HepG2 (cell line): ENCODE results near the gene CHRNA5. TPM values are rescaled to one million over a fixed set of nuclear protein-coding genes. Genes with fewer than 3 reads are reported as not detected.

Experiments
- ATAC-seq: fragments of 200-7000 bp; cut with Tn5 transposase; 3 replicates; pipeline ENCODE4 v1.9.1; 2020; ENCODE audit warnings: mild to moderate bottlenecking, moderate library complexity
- BruUV-seq: library from RNA; stranded (reverse); fragments of 400-500 nt; replicated peaks from 2 replicates; lab custom pipeline; 2021; lab: Mats Ljungman, UMichigan
- CTCF ChIA-PET: fragments of 300-600 bp; formaldehyde crosslinking; extraction: SDS; loops from one replicate; lab custom pipeline; 2021; ENCODE audit warnings: low total read pairs, inconsistent platforms, low intra/inter-chr PET ratio; lab: Yijun Ruan, JAX
- POLR2A ChIA-PET: fragments of 350-600 bp; sonication (Branson Sonifier 250); formaldehyde crosslinking; loops from one replicate; lab custom pipeline; 2020; ENCODE audit warnings: antibody characterized with exemption, inconsistent platforms; lab: Yijun Ruan, JAX
- DNase-seq: peaks from one replicate; pipeline ENCODE4 v3.0.0-alpha.2; 2015; ENCODE audit warnings: low spot score
- FAIRE-seq: peaks from 3 replicates; lab custom pipeline; 2011; peaks lifted over from hg19 to GRCh38; lab: Jason Lieb, UNC
- H2AFZ ChIP-seq: one replicate; pipeline ENCODE4 v1.6.1; 2011; ENCODE audit warnings: low read length, inconsistent platforms
- H3K27ac ChIP-seq: fragments of 300-600 bp; 3 replicates; pipeline ENCODE4 v1.8.0; 2011; ENCODE audit warnings: mixed run types, mild to moderate bottlenecking, mixed read lengths, low read length, inconsistent platforms; ENCODE audit not compliant: insufficient read depth; ENCODE audit errors: extremely low read length
- H3K27me3 ChIP-seq, 2 experiments: fragments of 200-600 bp in 1 of 2; 2 replicates in 1 of 2; 3 replicates in 1 of 2; pipeline versions ENCODE4 v1.6.0 to v1.8.0; 2011; ENCODE audit warnings: low read length in 2 of 2, mild to moderate bottlenecking in 2 of 2, moderate library complexity in 2 of 2, inconsistent platforms in 1 of 2; ENCODE audit not compliant: insufficient read depth in 2 of 2, control insufficient read depth in 1 of 2
- H3K36me3 ChIP-seq, 2 experiments: fragments of 200-600 bp in 1 of 2; replicated peaks in 1 of 2; 2 replicates in 1 of 2; 3 replicates in 1 of 2; pipeline versions ENCODE4 v1.5.1 to v1.8.0; 2011; ENCODE audit warnings: low read length in 2 of 2, inconsistent platforms in 1 of 2; ENCODE audit not compliant: insufficient read depth in 2 of 2, control insufficient read depth in 1 of 2
- H3K4me1 ChIP-seq: 2 replicates; pipeline ENCODE4 v1.5.1; 2012; ENCODE audit warnings: low read length, inconsistent platforms; ENCODE audit not compliant: insufficient read depth
- H3K4me2 ChIP-seq: 2 replicates; pipeline ENCODE4 v1.6.0; 2011; ENCODE audit warnings: low read depth, low read length, inconsistent platforms
- H3K4me3 ChIP-seq, 3 experiments: fragments of 200-600 bp in 1 of 3; sonication (generic), shearing (Covaris generic) in 1 of 3; replicated peaks in 1 of 3; 2 replicates each; pipeline ENCODE4 v1.5.1; 2011 to 2016; ENCODE audit warnings: low read length in 3 of 3, inconsistent platforms in 2 of 3, low read depth in 2 of 3, mild to moderate bottlenecking in 2 of 3, control low read depth in 1 of 3, mixed read lengths in 1 of 3; ENCODE audit not compliant: insufficient read depth in 1 of 3
- H3K79me2 ChIP-seq: one replicate; pipeline ENCODE4 v1.6.1; 2011; ENCODE audit warnings: low read length, inconsistent platforms; ENCODE audit not compliant: insufficient read depth
- H3K9ac ChIP-seq: 2 replicates; pipeline ENCODE4 v1.6.0; 2011; ENCODE audit warnings: mild to moderate bottlenecking, low read depth, low read length, inconsistent platforms; ENCODE audit not compliant: insufficient read depth
- H3K9me3 ChIP-seq: 2 replicates; pipeline ENCODE4 v1.5.1; 2012; ENCODE audit warnings: mild to moderate bottlenecking, low read length
- H4K20me1 ChIP-seq: 2 replicates; pipeline ENCODE4 v1.6.0; 2011; ENCODE audit warnings: inconsistent platforms, mild to moderate bottlenecking, low read length, moderate library complexity; ENCODE audit not compliant: insufficient read depth
- AGO1 ChIP-seq: fragments of 200-400 bp; formaldehyde crosslinking; IDR thresholded peaks from 2 replicates; pipeline ENCODE4 v1.6.1; 2017; ENCODE audit warnings: mild to moderate bottlenecking, low read depth, low read length, moderate library complexity; ENCODE audit not compliant: poor library complexity, severe bottlenecking
- CEBPG ChIP-seq: IDR thresholded peaks from 2 replicates; pipeline ENCODE4 v1.6.1; 2016
- CEBPZ ChIP-seq: IDR thresholded peaks from 2 replicates; pipeline ENCODE4 v1.6.1; 2012; ENCODE audit warnings: low read length, improper control_type of control experiment
- CERS6 ChIP-seq: sonication (generic); formaldehyde crosslinking; IDR thresholded peaks from 2 replicates; pipeline ENCODE4 v1.5.0; 2020; ENCODE audit warnings: missing genetic modification reagents
- DNMT1 ChIP-seq: sonication (generic); formaldehyde crosslinking; IDR thresholded peaks from 2 replicates; pipeline ENCODE4 v1.5.1; 2020; ENCODE audit warnings: mild to moderate bottlenecking, missing genetic modification reagents
- FOXA3 ChIP-seq: IDR thresholded peaks from 2 replicates; pipeline ENCODE4 v1.6.1; 2016; ENCODE audit warnings: missing genetic modification reagents, missing compliant biosample characterization
- FOXK1 ChIP-seq: sonication (generic); formaldehyde crosslinking; IDR thresholded peaks from 2 replicates; pipeline ENCODE4 v1.4.0; 2020; ENCODE audit warnings: low read depth, missing genetic modification reagents, borderline replicate concordance
- HNRNPK ChIP-seq: fragments of 200-400 bp; formaldehyde crosslinking; IDR thresholded peaks from 2 replicates; pipeline ENCODE4 v1.6.1; 2018; ENCODE audit warnings: low read length, low read depth, moderate library complexity, mild to moderate bottlenecking; ENCODE audit not compliant: poor library complexity, severe bottlenecking
- MTA1 ChIP-seq: sonication (generic); formaldehyde crosslinking; IDR thresholded peaks from 2 replicates; pipeline ENCODE4 v1.4.0; 2020; ENCODE audit warnings: missing genetic modification reagents, mild to moderate bottlenecking, borderline replicate concordance
- NR3C1 ChIP-seq: sonication (generic); formaldehyde crosslinking; IDR thresholded peaks from 2 replicates; pipeline ENCODE4 v1.4.0; 2020; ENCODE audit warnings: missing genetic modification reagents
- TFAP4 ChIP-seq: sonication (generic); IDR thresholded peaks from 2 replicates; pipeline ENCODE4 v1.6.1; 2016; ENCODE audit warnings: low read depth, borderline replicate concordance
- TOPORS ChIP-seq: sonication (generic); formaldehyde crosslinking; IDR thresholded peaks from 2 replicates; pipeline ENCODE4 v1.8.0; 2023; ENCODE audit warnings: mild to moderate bottlenecking, missing genetic modification reagents
- ZIK1 ChIP-seq: sonication (generic); formaldehyde crosslinking; IDR thresholded peaks from 2 replicates; pipeline ENCODE4 v1.5.0; 2020; ENCODE audit warnings: mild to moderate bottlenecking, low read depth, missing genetic modification reagents, borderline replicate concordance
- ZNF101 ChIP-seq: sonication (generic); formaldehyde crosslinking; IDR thresholded peaks from 2 replicates; pipeline ENCODE4 v1.4.0; 2020; ENCODE audit warnings: mild to moderate bottlenecking, low read depth, missing genetic modification reagents, borderline replicate concordance
- ZNF205 ChIP-seq: IDR thresholded peaks from 2 replicates; pipeline ENCODE4 v1.6.1; 2018; ENCODE audit warnings: missing biosample characterization, missing genetic modification reagents
- WGBS: methylation state at CpG from one replicate; pipeline ENCODE4 v1.1.6; 2017; ENCODE audit warnings: low lambda C conversion rate; 5-methylcytosine and 5-hydroxymethylcytosine counted together
- in situ Hi-C: cut with HindIII; loops from 2 replicates; pipeline ENCODE4 v1.10.0; 2017; ENCODE audit warnings: low pct_unique_long_range_greater_than_20kb; ENCODE audit not compliant: extremely low pct_ligation_motif_present
- intact Hi-C: fragments of 100-400 bp; cut with micrococcal nuclease; formaldehyde crosslinking; loops from one replicate; pipeline ENCODE4 v1.10.0; 2022; ENCODE audit not compliant: unreplicated experiment
- polyA plus RNA-seq, 8 experiments: library from polyadenylated mRNA; depleted of rRNA in 3 of 8; stranded (reverse) in 7 of 8; unstranded in 1 of 8; fragments of >200 nt; fragmentation: Illumina TruSeq in 4 of 8; extraction: Trizol in 4 of 8; gene quantifications; 2 replicates each; pipeline versions ENCODE4 v1.2.1 to v1.2.3, GENCODE V29; 2011 to 2016; ENCODE audit warnings: low read depth in 4 of 8, missing spikeins in 1 of 8, mixed read lengths in 1 of 8; ENCODE audit not compliant: insufficient read depth in 1 of 8
- total RNA-seq, 5 experiments: library from RNA; depleted of rRNA; stranded (reverse); fragments of >200 nt; fragmentation: Illumina TruSeq; extraction: Trizol; gene quantifications; 2 replicates each; pipeline ENCODE4 v1.2.3, GENCODE V29; 2016; ENCODE audit warnings: low read depth in 1 of 5

Gene CHRNA5
- total and polyA plus RNA-seq, 2 of the 13 experiments (the other 11 are each of a cell fraction or from before 2014, with no cell fraction given), result 3.7 to 10.5 TPM

- no peak overlapping the region for H3K4me3 ChIP-seq
These were observed 2.2 kb downstream of the CHRNA5 start for GRCh38 chr15:78567531-78567930.

GRCh38 chr15:78570710-78571109 is 5.4 kb downstream of the CHRNA5 start:
- BruUV-seq, result no TSS peak
- H3K79me2 ChIP-seq, result peaks cover 1% of the 10 kb centered on the region
- CTCF ChIA-PET, result no interaction called here
- FAIRE-seq (no peak), DNase-seq (no peak), ATAC-seq (no peak)
- no peak overlapping the region for H3K9ac ChIP-seq
- H3K4me1 ChIP-seq, result peaks cover 10% of the 10 kb centered on the region; the same call in 1 of the 2 replicates
- no peak overlapping the region for H3K27ac ChIP-seq
- no peaks in the 10 kb centered on the region for H3K9me3 ChIP-seq
- POLR2A ChIA-PET, result interaction anchor here (0.8 kb wide), 1 partner anchor 589 kb away, joined by 3 read pairs; no protein-coding TSS in a partner anchor
- no peaks in the 10 kb centered on the region for H4K20me1 ChIP-seq
- intact Hi-C loops (no loop called here), in situ Hi-C loops (no loop called here)
- no peaks in the 10 kb centered on the region for H3K36me3 ChIP-seq
- WGBS, result 97% methylated on average over 2 of the region's 2 CpGs
- no peak overlapping the region for H3K4me2 ChIP-seq
- H3K4me3 ChIP-seq, result no peak overlapping the region
- no peak overlapping the region for H2AFZ ChIP-seq
- H3K27me3 ChIP-seq, result no peaks in the 10 kb centered on the region
- TF ChIP-seq CERS6 (CRISPR knock-in tag) (no peak), MTA1 (CRISPR knock-in tag) (no peak), FOXA3 (no peak), AGO1 (no peak), CEBPZ (no peak), CEBPG (CRISPR knock-in tag) (no peak), TOPORS (no peak), ZNF205 (CRISPR knock-in tag) (no peak), NR3C1 (CRISPR knock-in tag) (no peak)

More at GRCh38 chr15:78567531-78567930, 2.2 kb downstream of the CHRNA5 start:
- no peak overlapping the region for H3K9ac ChIP-seq
- peaks cover 18% of the 10 kb centered on the region for H3K4me1 ChIP-seq
- FAIRE-seq (no peak), DNase-seq (no peak), ATAC-seq (no peak)
- 100% methylated on average over 4 of the region's 4 CpGs for WGBS
- H3K27ac ChIP-seq, result no peak overlapping the region
- H3K27me3 ChIP-seq, result no peaks in the 10 kb centered on the region
- ChIA-PET POLR2A (no interaction called here), CTCF (no interaction called here)
- H2AFZ ChIP-seq, result no peak overlapping the region
- no peaks in the 10 kb centered on the region for H3K36me3 ChIP-seq
- BruUV-seq, result no TSS peak
- no peak overlapping the region for H3K4me2 ChIP-seq
- intact Hi-C loops, result loop anchor here (10.0 kb wide), 2 partner anchors 63 to 263 kb away; partner anchors contain the start of gene HYKK
- no peaks in the 10 kb centered on the region for H4K20me1 ChIP-seq
- no peaks in the 10 kb centered on the region for H3K9me3 ChIP-seq
- no peak for TF ChIP-seq ZIK1
- no peak for TF ChIP-seq FOXK1
- no peak for TF ChIP-seq ZNF101 (CRISPR knock-in tag)
- no peak for TF ChIP-seq TFAP4
- TF ChIP-seq DNMT1 (CRISPR knock-in tag), result no peak
- no peak for TF ChIP-seq HNRNPK
- in situ Hi-C loops, result no loop called here
- peaks cover 1% of the 10 kb centered on the region for H3K79me2 ChIP-seq
